HCT116 (cell line): ENCODE results near the gene CACNB2. TPM values are rescaled to one million over a fixed set of nuclear protein-coding genes. Genes with fewer than 3 reads are reported as not detected.

ENCODE experiments used
- ATAC-seq: fragments of 200-7000 bp; cut with Tn5 transposase; 2 replicates; pipeline ENCODE4 v1.9.1; 2020; ENCODE audit warnings: mild to moderate bottlenecking, moderate library complexity
- BruUV-seq: library from RNA; stranded (reverse); fragments of 400-500 nt; replicated peaks from 2 replicates; lab custom pipeline; 2021; lab: Mats Ljungman, UMichigan
- CTCF ChIA-PET: fragments of 300-600 bp; sonication (Branson Sonifier 250); formaldehyde crosslinking; loops from one replicate; lab custom pipeline; 2021; ENCODE audit warnings: antibody characterized with exemption; lab: Charles Lee
- POLR2A ChIA-PET: fragments of 300-600, 350-600 bp; sonication (Branson Sonifier 250); formaldehyde crosslinking; loops from one replicate; lab custom pipeline; 2021; ENCODE audit warnings: antibody characterized with exemption; lab: Charles Lee
- RAD21 ChIA-PET, 2 experiments: fragments of 300-600 bp; sonication (Branson Sonifier 250); formaldehyde crosslinking; loops; one replicate each; lab custom pipeline; 2023; ENCODE audit warnings: low total read pairs in 2 of 2; ENCODE audit not compliant: uncharacterized antibody in 2 of 2, unreplicated experiment in 2 of 2, low non-redundant PET in 1 of 2; lab: Charles Lee
- DNase-seq: peaks from one replicate; pipeline ENCODE4 v3.0.0-alpha.2; 2010; ENCODE audit warnings: low read depth, low spot score
- H2AFZ ChIP-seq: fragments of 200-600 bp; shearing (Covaris generic), sonication (generic); 2 replicates; pipeline ENCODE4 v1.6.1; 2017; ENCODE audit warnings: low read depth, mixed run types, mixed read lengths, antibody characterized with exemption, low read length; ENCODE audit not compliant: poor library complexity, severe bottlenecking
- H3K27ac ChIP-seq: 2 replicates; pipeline ENCODE4 v1.5.1; 2012; ENCODE audit warnings: low read depth, low read length
- H3K27me3 ChIP-seq: fragments of 200-600 bp; sonication (generic); 2 replicates; pipeline ENCODE4 v1.6.1; 2016; ENCODE audit warnings: mixed run types, low read length, mixed read lengths; ENCODE audit not compliant: insufficient read depth
- H3K36me3 ChIP-seq, 2 experiments: fragments of 200-500 bp in 1 of 2; fragments of 200-600 bp in 1 of 2; sonication (Bioruptor generic) in 1 of 2; sonication (generic) in 1 of 2; 2 replicates each; pipeline versions ENCODE4 v1.5.1 to v1.6.1; 2014 to 2016; ENCODE audit warnings: low read length in 2 of 2, inconsistent platforms in 1 of 2, mixed read lengths in 1 of 2, mixed run types in 1 of 2; ENCODE audit not compliant: insufficient read depth in 2 of 2, control insufficient read depth in 1 of 2
- H3K4me1 ChIP-seq, 2 experiments: fragments of 200-600 bp in 1 of 2; sonication (generic) in 1 of 2; 2 replicates each; pipeline versions ENCODE4 v1.5.1 to v1.6.1; 2012 to 2017; ENCODE audit warnings: low read length in 2 of 2, inconsistent platforms in 1 of 2, mild to moderate bottlenecking in 1 of 2, mixed read lengths in 1 of 2, mixed run types in 1 of 2, moderate library complexity in 1 of 2; ENCODE audit not compliant: insufficient read depth in 2 of 2, control insufficient read depth in 1 of 2
- H3K4me2 ChIP-seq: fragments of 200-600 bp; sonication (generic); 2 replicates; pipeline ENCODE4 v1.6.1; 2017; ENCODE audit warnings: mixed run types, low read length, mixed read lengths
- H3K4me3 ChIP-seq, 2 experiments: fragments of 200-600 bp in 1 of 2; sonication (generic) in 1 of 2; replicated peaks in 1 of 2; 2 replicates each; pipeline ENCODE4 v1.5.1; 2011 to 2016; ENCODE audit warnings: low read length in 2 of 2, control low read depth in 1 of 2, low read depth in 1 of 2, mild to moderate bottlenecking in 1 of 2, mixed read lengths in 1 of 2, mixed run types in 1 of 2
- H3K79me2 ChIP-seq: fragments of 200-600 bp; sonication (generic); 2 replicates; pipeline ENCODE4 v1.6.1; 2017; ENCODE audit warnings: mild to moderate bottlenecking, mixed run types, low read length, moderate library complexity, mixed read lengths; ENCODE audit not compliant: insufficient read depth
- H3K9ac ChIP-seq: fragments of 200-600 bp; sonication (generic); 2 replicates; pipeline ENCODE4 v1.6.1; 2016; ENCODE audit warnings: low read length, mixed read lengths
- H3K9me2 ChIP-seq: fragments of 200-600 bp; sonication (generic), shearing (Covaris generic); 2 replicates; pipeline ENCODE4 v1.6.1; 2017; ENCODE audit warnings: mixed run types, mild to moderate bottlenecking, moderate library complexity; ENCODE audit not compliant: insufficient read depth
- H3K9me3 ChIP-seq, 2 experiments: fragments of 200-500 bp in 1 of 2; fragments of 200-600 bp in 1 of 2; sonication (Bioruptor generic) in 1 of 2; sonication (generic) in 1 of 2; 2 replicates each; pipeline ENCODE4 v1.6.1; 2014 to 2017; ENCODE audit warnings: low read length in 2 of 2, mixed read lengths in 2 of 2, inconsistent platforms in 1 of 2, low read depth in 1 of 2, mild to moderate bottlenecking in 1 of 2, mixed run types in 1 of 2, moderate library complexity in 1 of 2; ENCODE audit not compliant: control insufficient read depth in 1 of 2, insufficient read depth in 1 of 2
- H4K20me1 ChIP-seq: fragments of 200-600 bp; sonication (generic), shearing (Covaris generic); 2 replicates; pipeline ENCODE4 v1.6.1; 2017; ENCODE audit warnings: mixed run types, mild to moderate bottlenecking, moderate library complexity; ENCODE audit not compliant: insufficient read depth
- ATF3 ChIP-seq: IDR thresholded peaks from 2 replicates; pipeline ENCODE4 v1.6.1; 2012
- EZH2 ChIP-seq: fragments of 200-600 bp; sonication (generic); IDR thresholded peaks from 2 replicates; pipeline ENCODE4 v1.6.1; 2017; ENCODE audit warnings: antibody characterized with exemption, mixed run types
- RAD21 ChIP-seq: IDR thresholded peaks from 2 replicates; pipeline ENCODE4 v1.6.1; 2012; ENCODE audit warnings: low read depth, mild to moderate bottlenecking
- ZBTB33 ChIP-seq: IDR thresholded peaks from 2 replicates; pipeline ENCODE4 v1.6.1; 2011; ENCODE audit warnings: mild to moderate bottlenecking, low read length, moderate library complexity; ENCODE audit not compliant: insufficient replicate concordance; ENCODE audit errors: extremely low read depth
- ZFX ChIP-seq: fragments of 450-650 bp; IDR thresholded peaks from 2 replicates; pipeline ENCODE4 v1.6.1; 2017
- intact Hi-C: fragments of 100-400 bp; cut with micrococcal nuclease; formaldehyde crosslinking; loops from 2 replicates; pipeline ENCODE4 v1.10.0; 2022
- total RNA-seq: library from RNA; stranded (reverse); gene quantifications from one replicate; pipeline ENCODE4 v1.2.1, GENCODE V29; 2021; ENCODE audit not compliant: unreplicated experiment

CACNB2 gene
- total RNA-seq, 1 experiment from 2014 or later = 0.71 TPM

GRCh38 chr10:18254692-18255091, 114.5 kb downstream of the CACNB2 start:
- no peaks in the 10 kb centered on the region for H4K20me1 ChIP-seq
- peaks cover 7% of the 10 kb centered on the region; the same call in 1 of the 2 replicates for H3K27me3 ChIP-seq
- no peak for DNase-seq
- ChIA-PET RAD21 (no interaction called here), CTCF (no interaction called here), POLR2A (no interaction called here)
- H3K27ac ChIP-seq = no peak overlapping the region
- H3K9me2 ChIP-seq = no peaks in the 10 kb centered on the region
- no TSS peak for BruUV-seq
- H2AFZ ChIP-seq = no peak overlapping the region
- no peaks in the 10 kb centered on the region for H3K4me1 ChIP-seq
- H3K4me3 ChIP-seq = no peak overlapping the region
- no peak for TF ChIP-seq ZFX
- TF ChIP-seq EZH2 = no peak
- no peak for TF ChIP-seq ZBTB33
- TF ChIP-seq RAD21 = no peak
- no peak for ATAC-seq
- intact Hi-C loops = no loop called here
- no peak overlapping the region for H3K9ac ChIP-seq
- no peaks in the 10 kb centered on the region for H3K9me3 ChIP-seq
- no peak overlapping the region for H3K4me2 ChIP-seq
- no peaks in the 10 kb centered on the region for H3K36me3 ChIP-seq
- H3K79me2 ChIP-seq = no peaks in the 10 kb centered on the region

DNA sequence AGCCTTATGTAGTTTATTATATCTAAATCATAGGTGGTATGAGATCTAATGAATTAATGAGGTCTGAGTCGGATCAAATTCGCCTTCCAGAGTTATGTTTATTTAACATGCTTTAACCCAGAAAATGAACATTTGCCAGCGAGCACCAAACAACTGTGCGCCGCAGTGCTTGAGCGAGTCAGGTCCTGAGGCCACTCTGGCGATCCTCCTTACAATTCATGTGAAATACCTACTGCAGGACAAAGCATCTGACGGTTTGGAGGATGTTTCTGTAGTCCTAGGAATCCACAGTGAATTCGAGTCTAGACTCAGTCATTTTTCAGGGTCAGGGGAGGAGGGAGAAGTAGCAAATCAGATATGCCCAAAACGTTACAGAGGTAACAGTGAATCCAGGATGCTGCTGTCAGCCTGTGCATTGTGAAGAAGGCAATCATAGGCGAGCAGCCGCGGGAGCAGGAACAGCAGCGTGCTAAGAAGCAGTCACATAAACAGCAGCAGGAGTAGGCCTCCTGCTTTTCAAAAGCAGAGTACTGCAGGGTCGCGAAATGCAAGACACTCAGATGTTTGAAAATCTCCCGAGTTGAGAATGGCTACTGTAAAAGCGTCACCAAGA, 120.2 kb downstream of the CACNB2 start:
- no peak overlapping the region for H3K4me3 ChIP-seq
- no peak for TF ChIP-seq ATF3
- TF ChIP-seq, all 23 proteins: peak for 0
- no peak for DNase-seq
- no peak overlapping the region for H3K27ac ChIP-seq
- ChIA-PET RAD21 (no interaction called here), CTCF (no interaction called here), POLR2A (no interaction called here)
- peaks cover 8% of the 10 kb centered on the region; the same call in 1 of the 2 replicates for H3K27me3 ChIP-seq
- H3K9ac ChIP-seq = no peak overlapping the region
- H4K20me1 ChIP-seq = no peaks in the 10 kb centered on the region
- H3K9me2 ChIP-seq = no peaks in the 10 kb centered on the region
- H3K36me3 ChIP-seq = no peaks in the 10 kb centered on the region
- intact Hi-C loops = no loop called here
- ATAC-seq = no peak
- H3K9me3 ChIP-seq = no peaks in the 10 kb centered on the region
- H3K79me2 ChIP-seq = no peaks in the 10 kb centered on the region
- no peak overlapping the region for H2AFZ ChIP-seq
- H3K4me1 ChIP-seq = no peaks in the 10 kb centered on the region
- no TSS peak for BruUV-seq
- H3K4me2 ChIP-seq = no peak overlapping the region
